Transverse colon (tissue), 4 donors: ENCODE data around the gene PPP1R15B. TPM values are rescaled to one million over a fixed set of nuclear protein-coding genes. Genes with fewer than 3 reads are reported as not detected.

Experiments
- DNase-seq: peaks from one replicate; pipeline ENCODE4 v3.0.0-alpha.2; 2019
- H3K27ac ChIP-seq, 4 donors: fragments of 200-600 bp; sonication (generic); 2 replicates each; pipeline ENCODE4 v1.5.1; 2016 to 2018; ENCODE audit warnings: inconsistent platforms in 4 of 4
- H3K27me3 ChIP-seq: fragments of 200-600 bp; sonication (generic); 2 replicates; pipeline ENCODE4 v1.5.1; 2017; ENCODE audit warnings: inconsistent platforms
- H3K36me3 ChIP-seq, 4 donors: fragments of 200-600 bp; sonication (generic); 2 replicates each; pipeline ENCODE4 v1.5.1; 2017 to 2019; ENCODE audit warnings: inconsistent platforms in 4 of 4
- H3K4me1 ChIP-seq, 4 donors: fragments of 200-600 bp; sonication (generic); 2 replicates each; pipeline ENCODE4 v1.5.1; 2017 to 2020; ENCODE audit warnings: inconsistent platforms in 4 of 4
- H3K4me3 ChIP-seq, 4 donors: fragments of 200-600 bp; sonication (generic); 1 replicate in 1 of 4; 2 replicates in 3 of 4; pipeline versions ENCODE4 v1.5.1 to v1.6.1; 2017 to 2019; ENCODE audit warnings: inconsistent platforms in 4 of 4
- H3K9me3 ChIP-seq, 2 donors: fragments of 200-600 bp; sonication (generic); 2 replicates each; pipeline ENCODE4 v1.5.1; 2017 to 2019; ENCODE audit warnings: inconsistent platforms in 2 of 2
- EP300 ChIP-seq: sonication (generic); formaldehyde crosslinking; IDR thresholded peaks from one replicate; pipeline ENCODE4 v1.6.1; 2017; ENCODE audit warnings: antibody characterized with exemption, low read depth
- POLR2A ChIP-seq: fragments of 450-650 bp; IDR thresholded peaks from one replicate; pipeline ENCODE4 v1.6.1; 2016; ENCODE audit warnings: antibody characterized with exemption, mild to moderate bottlenecking, moderate library complexity
- POLR2AphosphoS5 ChIP-seq, 3 donors: sonication (generic); formaldehyde crosslinking; IDR thresholded peaks; one replicate each; pipeline ENCODE4 v1.6.1; 2016; ENCODE audit warnings: antibody characterized with exemption in 3 of 3
- WGBS, 2 donors: methylation state at CpG; one replicate each; pipeline ENCODE4 v1.1.5; 2018; ENCODE audit warnings: low coverage in 1 of 2; 5-methylcytosine and 5-hydroxymethylcytosine counted together
- in situ Hi-C, 4 donors: fragments of 200-750 bp; cut with MboI; loops; one replicate each; pipeline versions ENCODE4 v1.15.0 to v1.15.1; 2017; ENCODE audit warnings: low sequenced_read_pairs in 3 of 4, low pct_ligation_motif_present in 1 of 4, low pct_unique_long_range_greater_than_20kb in 1 of 4
- intact Hi-C: fragments of 100-400 bp; cut with DNase I; formaldehyde crosslinking; loops from one replicate; pipeline ENCODE4 v1.15.1; 2023; ENCODE audit warnings: low total_unique reads
- total RNA-seq, 4 donors: library from RNA; depleted of rRNA; stranded (reverse); fragments of >200 nt; gene quantifications; one replicate each; pipeline ENCODE4 v1.1.0, GENCODE V29; 2016
- TF ChIP-seq, protein P1 (sequence below), 5 experiments: fragments of 200-600 bp in 3 of 5; fragments of 450-650 bp in 2 of 5; sonication (generic) in 3 of 5; IDR thresholded peaks; 1 replicate in 2 of 5; 2 replicates in 3 of 5; pipeline ENCODE4 v1.5.1; 2016 to 2017; ENCODE audit warnings: antibody characterized with exemption in 5 of 5, inconsistent platforms in 3 of 5, mild to moderate bottlenecking in 2 of 5, moderate library complexity in 1 of 5

The PPP1R15B gene
- total RNA-seq, 4 donors from 2014 or later: 30.8 to 74.2 (median 54.5) TPM

DNA sequence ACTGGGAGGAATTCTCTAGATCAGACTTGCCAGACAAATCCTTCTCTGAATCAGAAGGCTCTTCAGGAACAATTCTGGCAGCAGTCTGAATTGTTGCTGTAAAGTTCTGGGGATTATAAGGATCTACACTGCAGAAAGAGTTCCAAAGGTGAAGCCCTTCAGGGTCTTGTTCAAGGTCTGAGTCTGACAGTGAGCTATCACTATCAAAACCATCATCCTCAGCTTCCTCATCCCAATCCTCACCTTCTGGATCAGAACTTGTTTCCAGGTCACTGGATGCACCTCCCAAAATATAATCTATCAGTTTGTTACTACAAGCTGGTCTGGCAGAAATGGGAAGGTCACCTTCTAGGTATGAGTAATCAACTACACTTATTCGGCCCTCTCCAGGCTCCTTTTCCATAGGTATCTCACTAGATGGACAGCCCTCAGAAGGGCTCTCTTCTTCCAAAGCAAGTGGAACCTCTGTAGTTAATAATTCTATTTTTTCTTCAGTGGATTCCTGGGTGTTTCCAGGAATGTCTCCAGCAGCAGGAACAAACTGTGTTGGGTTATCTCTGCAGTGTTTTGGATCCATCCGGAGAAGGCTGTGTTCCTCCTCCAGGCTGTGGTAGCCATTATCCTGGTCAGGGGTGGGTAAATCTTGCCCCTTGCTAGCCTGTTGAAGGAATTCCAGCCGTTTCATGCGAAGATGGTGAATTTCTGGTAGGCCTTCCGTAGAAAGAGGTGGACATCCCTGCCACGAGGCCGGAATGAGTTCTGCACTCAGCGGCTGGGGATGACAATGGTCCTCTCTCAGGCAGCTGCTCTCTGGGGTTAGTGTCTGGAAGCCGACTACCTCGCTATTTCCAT lies 1.6 kb downstream of the PPP1R15B start:
- no peaks in the 10 kb centered on the region for H3K27me3 ChIP-seq
- WGBS, 2 donors: 0% methylated on average over 2 to 10 of the region's 10 CpGs
- peaks cover 0 to 11% (median 3%) of the 10 kb centered on the region in 4 donors for H3K36me3 ChIP-seq
- no peak for DNase-seq
- H3K27ac ChIP-seq: peak overlapping the region; percentile 97 to 100 (median 100)
- peak overlapping the region; percentile 63 to 94 (median 82) for H3K4me3 ChIP-seq
- H3K4me1 ChIP-seq: peaks cover 16 to 33% (median 29%) of the 10 kb centered on the region in 4 donors
- intact Hi-C loops: no loop called here
- in situ Hi-C loops: no loop called here
- TF ChIP-seq POLR2AphosphoS5 (IDR thresholded peaks at IDR 0.05): no peak
- TF ChIP-seq EP300: no peak
- TF ChIP-seq POLR2A: peak; percentile 27
- no peaks in the 10 kb centered on the region for H3K9me3 ChIP-seq

DNA sequence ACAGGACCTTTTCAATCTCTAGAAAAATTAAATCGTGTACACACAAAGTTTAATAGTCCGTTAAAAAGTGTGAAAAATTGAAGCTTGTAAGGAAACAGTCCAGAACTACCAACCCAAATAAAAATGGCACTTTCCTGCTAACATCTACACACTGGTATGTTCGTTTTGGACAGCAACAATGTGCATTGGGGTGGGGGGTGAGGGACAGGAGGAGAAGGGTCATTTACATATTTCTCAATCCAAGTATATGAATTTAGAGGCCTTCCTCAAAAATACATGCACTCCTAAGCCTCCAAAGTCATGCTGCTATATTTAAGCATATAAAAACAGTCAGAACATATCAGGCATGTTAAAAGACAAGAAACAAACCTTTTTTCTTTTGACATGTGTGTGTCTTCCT lies 2.5 kb downstream of the PPP1R15B start:
- in situ Hi-C loops (no loop called here), intact Hi-C loops (no loop called here)
- Histone ChIP-seq H3K36me3 (peaks cover 0 to 21% (median 7%) of the 10 kb centered on the region in 4 donors), H3K4me1 (peaks cover 19 to 42% (median 36%) of the 10 kb centered on the region in 4 donors), H3K27ac (peak overlapping the region; percentile 97 to 100 (median 100)), H3K27me3 (no peaks in the 10 kb centered on the region), H3K9me3 (no peaks in the 10 kb centered on the region), H3K4me3 (peak overlapping the region; percentile 63 to 94 (median 82))
- 0 to 1% methylated on average over 3 of the region's 3 CpGs for WGBS, 2 donors
- DNase-seq: no peak
- TF ChIP-seq POLR2A: no peak
- no peak for TF ChIP-seq POLR2AphosphoS5 (IDR thresholded peaks at IDR 0.05)
- TF ChIP-seq, protein P1, sequence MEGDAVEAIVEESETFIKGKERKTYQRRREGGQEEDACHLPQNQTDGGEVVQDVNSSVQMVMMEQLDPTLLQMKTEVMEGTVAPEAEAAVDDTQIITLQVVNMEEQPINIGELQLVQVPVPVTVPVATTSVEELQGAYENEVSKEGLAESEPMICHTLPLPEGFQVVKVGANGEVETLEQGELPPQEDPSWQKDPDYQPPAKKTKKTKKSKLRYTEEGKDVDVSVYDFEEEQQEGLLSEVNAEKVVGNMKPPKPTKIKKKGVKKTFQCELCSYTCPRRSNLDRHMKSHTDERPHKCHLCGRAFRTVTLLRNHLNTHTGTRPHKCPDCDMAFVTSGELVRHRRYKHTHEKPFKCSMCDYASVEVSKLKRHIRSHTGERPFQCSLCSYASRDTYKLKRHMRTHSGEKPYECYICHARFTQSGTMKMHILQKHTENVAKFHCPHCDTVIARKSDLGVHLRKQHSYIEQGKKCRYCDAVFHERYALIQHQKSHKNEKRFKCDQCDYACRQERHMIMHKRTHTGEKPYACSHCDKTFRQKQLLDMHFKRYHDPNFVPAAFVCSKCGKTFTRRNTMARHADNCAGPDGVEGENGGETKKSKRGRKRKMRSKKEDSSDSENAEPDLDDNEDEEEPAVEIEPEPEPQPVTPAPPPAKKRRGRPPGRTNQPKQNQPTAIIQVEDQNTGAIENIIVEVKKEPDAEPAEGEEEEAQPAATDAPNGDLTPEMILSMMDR (IDR thresholded peaks at IDR 0.05): no peak
- TF ChIP-seq EP300: no peak

DNA sequence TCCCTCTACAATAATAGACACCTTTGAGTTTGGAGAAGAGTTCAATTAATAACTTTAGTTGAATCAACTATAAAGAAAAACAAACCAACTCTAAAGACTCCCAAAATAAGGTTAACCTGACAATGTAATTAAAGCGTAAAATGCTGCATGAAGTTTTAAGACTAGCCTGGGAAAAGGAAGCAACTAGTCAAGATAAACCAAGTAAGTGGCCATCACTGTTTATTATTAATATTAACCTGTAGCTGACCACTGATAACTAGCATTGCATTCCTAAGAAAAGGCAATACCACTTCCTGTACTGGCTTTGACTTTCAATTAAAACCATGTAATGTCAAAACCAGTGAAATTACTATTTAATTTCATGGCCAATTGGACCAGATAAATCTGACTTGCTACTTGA lies 3.0 kb downstream of the PPP1R15B start:
- intact Hi-C loops (no loop called here), in situ Hi-C loops (no loop called here)
- no peak for DNase-seq
- H3K27ac ChIP-seq: peak overlapping the region; percentile 97 to 100 (median 100)
- peaks cover 0 to 26% (median 10%) of the 10 kb centered on the region in 4 donors for H3K36me3 ChIP-seq
- no peaks in the 10 kb centered on the region for H3K27me3 ChIP-seq
- 0% methylated on average over 1 of the region's 1 CpG for WGBS, 2 donors
- TF ChIP-seq POLR2A (no peak), POLR2AphosphoS5 (IDR thresholded peaks at IDR 0.05) (no peak), EP300 (no peak)
- TF ChIP-seq, protein P1 (IDR thresholded peaks at IDR 0.05): no peak
- H3K4me1 ChIP-seq: peaks cover 19 to 43% (median 36%) of the 10 kb centered on the region in 4 donors
- peak overlapping the region; percentile 63 to 94 (median 82) for H3K4me3 ChIP-seq
- H3K9me3 ChIP-seq: no peaks in the 10 kb centered on the region

DNA sequence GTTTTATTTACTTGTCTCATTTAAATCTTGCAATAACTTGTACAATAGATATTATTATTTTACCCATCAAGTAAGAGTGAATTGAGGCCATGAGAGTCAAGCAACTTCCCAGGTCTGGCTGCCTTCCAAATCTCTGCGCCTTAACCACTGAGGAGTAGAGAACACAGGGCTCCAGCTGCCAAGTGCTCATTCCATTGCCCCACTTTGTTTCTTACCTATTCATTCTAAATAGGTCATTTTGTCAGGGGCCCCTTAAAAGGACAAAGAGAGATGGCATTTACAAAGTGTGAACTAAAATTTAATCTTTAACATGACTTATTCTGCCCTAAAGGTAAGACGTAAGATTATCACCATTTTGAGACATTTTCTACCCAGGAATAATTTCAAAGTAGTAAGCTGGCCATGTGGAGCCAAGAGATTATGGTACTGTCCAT lies 3.5 kb downstream of the PPP1R15B start:
- no peaks in the 10 kb centered on the region for H3K9me3 ChIP-seq
- H3K4me1 ChIP-seq: peaks cover 19 to 43% (median 36%) of the 10 kb centered on the region in 4 donors
- peak; percentile 73 for DNase-seq
- peak overlapping the region; percentile 63 to 94 (median 82) for H3K4me3 ChIP-seq
- in situ Hi-C loops (no loop called here), intact Hi-C loops (no loop called here)
- peak overlapping the region; percentile 97 to 100 (median 100) for H3K27ac ChIP-seq
- TF ChIP-seq POLR2AphosphoS5 (IDR thresholded peaks at IDR 0.05): no peak
- no peak for TF ChIP-seq EP300
- TF ChIP-seq, protein P1 (IDR thresholded peaks at IDR 0.05): no peak
- no peak for TF ChIP-seq POLR2A
- peaks cover 0 to 30% (median 11%) of the 10 kb centered on the region in 4 donors for H3K36me3 ChIP-seq
- WGBS, 2 donors: 0% methylated on average over 2 of the region's 2 CpGs
- no peaks in the 10 kb centered on the region for H3K27me3 ChIP-seq
